Keratinocyte (primary cell): ENCODE measurements around the gene PALD1.

Experiments
- CTCF ChIP-seq, 3 experiments: IDR thresholded peaks in 1 of 3; conservative IDR thresholded peaks in 1 of 3; optimal IDR thresholded peaks in 1 of 3; 2 replicates in 2 of 3; 3 replicates in 1 of 3; pipeline versions ENCODE3 to v1.5.1; 2011; ENCODE audit warnings: low read length in 3 of 3, mild to moderate bottlenecking in 3 of 3, moderate library complexity in 2 of 3, control low read depth in 1 of 3, inconsistent platforms in 1 of 3; ENCODE audit not compliant: insufficient read depth in 2 of 3; ENCODE audit errors: extremely low read depth in 1 of 3
- EZH2 ChIP-seq: IDR thresholded peaks from one replicate; pipeline ENCODE4 v1.6.1; 2012; ENCODE audit warnings: inconsistent platforms, mild to moderate bottlenecking, low read length, moderate library complexity

- TF ChIP-seq CTCF (optimal IDR thresholded peaks at IDR 0.05 in 1 of 3, IDR thresholded peaks at IDR 0.05 in 1 of 3, conservative IDR thresholded peaks at IDR 0.05 in 1 of 3; ENCODE audit: extremely low read depth in 1 of 3, insufficient read depth in 2 of 3, low read length in 3 of 3) = no peak
- TF ChIP-seq EZH2 = no peak
Measured at GRCh38 chr10:70541736-70542564, 63.4 kb downstream of the PALD1 start.
